Activated CD8-positive, alpha-beta memory T cell treated with anti-CD3 and anti-CD28 coated beads for 1 hour (primary cell): ENCODE data around the gene ACOX3.
"Not testable (repeated sequence)": the region's sequence is repeated elsewhere in the genome, so short reads cannot be mapped to it uniquely, and the experiment has no call there.

Source experiments
- DNase-seq, 2 donors: peaks; one replicate each; pipeline ENCODE4 v3.0.0-alpha.2; 2020; ENCODE audit warnings: low read depth in 1 of 2; ENCODE audit errors: extremely low read depth in 1 of 2

Gene ACOX3

GRCh38 chr4:8407756-8408155 is 32.8 kb downstream of the ACOX3 start:
- no peak for DNase-seq

- DNase-seq = no peak
These were observed 33.2 kb downstream of the ACOX3 start for GRCh38 chr4:8407316-8407715.

- DNase-seq = not testable (repeated sequence)
These were observed 33.6 kb downstream of the ACOX3 start for GRCh38 chr4:8406887-8407286.

- no peak for DNase-seq
These were observed 35.0 kb downstream of the ACOX3 start for GRCh38 chr4:8405516-8405875.

- DNase-seq = no peak
These were observed 35.6 kb downstream of the ACOX3 start for GRCh38 chr4:8404791-8405515.

GRCh38 chr4:8403976-8404375 is 36.5 kb downstream of the ACOX3 start:
- no peak for DNase-seq

GRCh38 chr4:8403173-8403753 is 37.3 kb downstream of the ACOX3 start:
- peak in 1 of 2 donors; percentile 42 for DNase-seq

- no peak for DNase-seq
These were observed 37.9 kb downstream of the ACOX3 start for GRCh38 chr4:8402640-8403039.

GRCh38 chr4:8402181-8402597 is 38.3 kb downstream of the ACOX3 start:
- no peak for DNase-seq

GRCh38 chr4:8401665-8402064 is 38.9 kb downstream of the ACOX3 start:
- DNase-seq = no peak

- DNase-seq = no peak
These were observed 39.7 kb downstream of the ACOX3 start for GRCh38 chr4:8400632-8401325.

- no peak for DNase-seq
These were observed 41.2 kb downstream of the ACOX3 start for GRCh38 chr4:8399298-8399697.

GRCh38 chr4:8398347-8398746 is 42.2 kb downstream of the ACOX3 start:
- DNase-seq = no peak

- no peak for DNase-seq
These were observed 43.6 kb downstream of the ACOX3 start for GRCh38 chr4:8396762-8397406.

- no peak for DNase-seq
These were observed 44.8 kb downstream of the ACOX3 start for GRCh38 chr4:8395504-8396296.

- DNase-seq = no peak
These were observed 45.7 kb downstream of the ACOX3 start for GRCh38 chr4:8394806-8395205.

- DNase-seq = no peak
These were observed 46.4 kb downstream of the ACOX3 start for GRCh38 chr4:8394061-8394519.

- no peak for DNase-seq
These were observed 46.9 kb downstream of the ACOX3 start for GRCh38 chr4:8393593-8394038.

- DNase-seq = no peak
These were observed 47.8 kb downstream of the ACOX3 start for GRCh38 chr4:8392591-8393190.

- no peak for DNase-seq
These were observed 48.6 kb downstream of the ACOX3 start for GRCh38 chr4:8391972-8392371.
